ENCODE results near the gene DERA.

DERA gene

DNA sequence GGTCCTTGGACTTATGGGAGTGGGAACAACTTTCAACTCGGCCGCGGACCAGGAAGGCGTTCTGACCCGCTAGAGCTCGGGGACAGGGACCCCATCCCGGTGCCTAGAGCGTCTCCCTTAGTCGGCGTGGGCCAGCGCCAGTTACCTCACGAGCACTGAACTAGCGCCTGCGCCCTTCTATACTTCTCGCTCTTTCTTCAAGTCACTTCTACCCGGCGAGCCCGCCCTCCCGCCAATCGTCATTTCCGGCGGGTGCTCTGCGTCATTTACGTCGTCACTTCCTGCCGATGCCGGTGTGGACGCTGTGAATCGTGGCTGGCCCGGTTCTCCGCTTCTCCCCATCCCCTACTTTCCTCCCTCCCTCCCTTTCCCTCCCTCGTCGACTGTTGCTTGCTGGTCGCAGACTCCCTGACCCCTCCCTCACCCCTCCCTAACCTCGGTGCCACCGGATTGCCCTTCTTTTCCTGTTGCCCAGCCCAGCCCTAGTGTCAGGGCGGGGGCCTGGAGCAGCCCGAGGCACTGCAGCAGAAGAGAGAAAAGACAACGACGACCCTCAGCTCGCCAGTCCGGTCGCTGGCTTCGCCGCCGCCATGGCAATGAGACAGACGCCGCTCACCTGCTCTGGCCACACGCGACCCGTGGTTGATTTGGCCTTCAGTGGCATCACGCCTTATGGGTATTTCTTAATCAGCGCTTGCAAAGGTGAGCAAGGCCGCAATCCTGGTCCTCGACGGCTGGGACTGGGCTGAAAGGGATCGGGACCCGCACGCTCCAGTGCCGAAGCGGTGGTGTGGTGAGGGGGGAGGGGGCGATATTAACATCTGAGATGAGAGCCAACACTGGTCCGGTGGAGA is 28.8 kb upstream of the DERA start, which contains the start of gene STRAP:
Gene STRAP, plus strand, starts transcription at position 270 of the 854 bp plus-strand sequence. Its CDS starts 321 bp downstream, at position 591.
- H3K27ac ChIP-seq (ENCODE audit: low read length): peak within 1 kb of the TSS; percentile 94
- H3K36me3 ChIP-seq (ENCODE audit: insufficient read depth, low read length): peaks cover 39% of the 10 kb centered on the region
- H3K79me2 ChIP-seq (ENCODE audit: insufficient read depth, low read length): peaks cover 59% of the 10 kb centered on the region
- peak within 1 kb of the TSS; percentile 95 for H3K9ac ChIP-seq (ENCODE audit: low read depth, low read length)
- peak within 1 kb of the TSS; percentile 81 for H3K4me2 ChIP-seq (ENCODE audit: insufficient read depth, low read length)
- H4K20me1 ChIP-seq (ENCODE audit: insufficient read depth, low read length): peaks cover 46% of the 10 kb centered on the region
- H2AFZ ChIP-seq (ENCODE audit: low read depth, low read length): peak within 1 kb of the TSS; percentile 96
- DNase-seq (peak; percentile 95), ATAC-seq (ENCODE audit: insufficient read depth, low read depth) (peak; percentile 95)
- peak within 1 kb of the TSS; percentile 98 to 99 for H3K4me3 ChIP-seq (ENCODE audit: low read depth in 1 of 2, low read length in 2 of 2)
- no peaks in the 10 kb centered on the region for H3K9me3 ChIP-seq (ENCODE audit: insufficient read depth, low read length, severe bottlenecking)
- no peaks in the 10 kb centered on the region for H3K27me3 ChIP-seq (ENCODE audit: insufficient read depth, low read length, poor library complexity)
- H3K4me1 ChIP-seq (ENCODE audit: insufficient read depth, low read length): peaks cover 50% of the 10 kb centered on the region
- TF ChIP-seq, protein P1, sequence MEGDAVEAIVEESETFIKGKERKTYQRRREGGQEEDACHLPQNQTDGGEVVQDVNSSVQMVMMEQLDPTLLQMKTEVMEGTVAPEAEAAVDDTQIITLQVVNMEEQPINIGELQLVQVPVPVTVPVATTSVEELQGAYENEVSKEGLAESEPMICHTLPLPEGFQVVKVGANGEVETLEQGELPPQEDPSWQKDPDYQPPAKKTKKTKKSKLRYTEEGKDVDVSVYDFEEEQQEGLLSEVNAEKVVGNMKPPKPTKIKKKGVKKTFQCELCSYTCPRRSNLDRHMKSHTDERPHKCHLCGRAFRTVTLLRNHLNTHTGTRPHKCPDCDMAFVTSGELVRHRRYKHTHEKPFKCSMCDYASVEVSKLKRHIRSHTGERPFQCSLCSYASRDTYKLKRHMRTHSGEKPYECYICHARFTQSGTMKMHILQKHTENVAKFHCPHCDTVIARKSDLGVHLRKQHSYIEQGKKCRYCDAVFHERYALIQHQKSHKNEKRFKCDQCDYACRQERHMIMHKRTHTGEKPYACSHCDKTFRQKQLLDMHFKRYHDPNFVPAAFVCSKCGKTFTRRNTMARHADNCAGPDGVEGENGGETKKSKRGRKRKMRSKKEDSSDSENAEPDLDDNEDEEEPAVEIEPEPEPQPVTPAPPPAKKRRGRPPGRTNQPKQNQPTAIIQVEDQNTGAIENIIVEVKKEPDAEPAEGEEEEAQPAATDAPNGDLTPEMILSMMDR (IDR thresholded peaks at IDR 0.05; ENCODE audit: borderline replicate concordance, extremely low read depth, low read length, poor library complexity, severe bottlenecking): peak; percentile 2
- TF ChIP-seq EZH2 (IDR thresholded peaks at IDR 0.05; ENCODE audit: borderline replicate concordance, low read depth, low read length, severe bottlenecking): no peak

DNA sequence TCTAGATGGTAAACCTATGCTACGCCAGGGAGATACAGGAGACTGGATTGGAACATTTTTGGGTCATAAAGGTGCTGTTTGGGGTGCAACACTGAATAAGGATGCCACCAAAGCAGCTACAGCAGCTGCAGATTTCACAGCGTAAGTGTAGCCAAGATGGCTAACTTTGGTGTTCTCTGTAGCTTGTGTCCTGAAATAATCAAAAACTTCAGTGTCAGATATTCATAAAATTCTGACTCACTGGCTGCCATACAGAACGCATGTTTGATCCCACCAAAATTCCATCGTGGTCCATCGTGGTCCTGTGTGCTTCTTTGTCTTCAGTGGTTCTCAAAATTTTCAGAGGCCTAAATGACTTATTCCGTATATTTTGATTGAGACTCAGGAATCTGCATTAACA is 27.6 kb upstream of the DERA start:
- H3K36me3 ChIP-seq (ENCODE audit: insufficient read depth, low read length): peaks cover 50% of the 10 kb centered on the region

DNA sequence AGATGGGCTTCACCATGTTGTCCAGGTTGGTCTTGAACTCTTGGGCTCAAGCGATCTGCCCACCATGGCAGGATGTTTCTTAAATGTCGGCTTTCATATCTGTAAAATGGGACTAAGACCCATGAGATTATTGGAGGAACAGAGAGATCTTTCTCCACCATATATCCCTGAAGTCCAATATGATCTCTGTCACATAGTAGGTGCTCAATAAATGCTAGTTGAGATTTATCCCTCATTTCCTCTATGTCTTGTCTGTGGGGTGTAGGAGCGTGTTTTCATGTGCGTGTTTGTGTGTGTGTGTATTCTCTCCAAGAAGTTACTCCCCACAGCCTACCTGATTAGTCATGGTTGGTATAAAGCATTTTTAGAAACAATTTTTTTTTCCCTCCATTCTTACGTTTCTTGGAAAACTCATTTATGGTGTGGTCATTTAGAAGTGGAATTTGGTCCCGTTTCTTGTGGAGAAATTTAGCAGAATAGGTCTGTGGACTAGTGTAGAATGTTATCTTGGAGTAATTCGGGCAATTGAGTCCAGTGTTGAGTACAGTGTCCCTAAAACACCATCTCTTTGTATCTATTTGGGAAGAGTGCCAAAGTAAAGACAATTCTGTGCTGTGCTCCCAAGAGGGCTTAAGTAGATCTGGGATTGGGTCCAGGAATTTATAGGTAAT is 24.6 kb upstream of the DERA start:
- Histone ChIP-seq H3K4me2 (ENCODE audit: insufficient read depth, low read length) (peak overlapping the region; percentile 81), H3K27ac (ENCODE audit: low read length) (no peak overlapping the region), H3K36me3 (ENCODE audit: insufficient read depth, low read length) (peaks cover 67% of the 10 kb centered on the region), H3K27me3 (ENCODE audit: insufficient read depth, low read length, poor library complexity) (no peaks in the 10 kb centered on the region), H3K9ac (ENCODE audit: low read depth, low read length) (no peak overlapping the region), H3K9me3 (ENCODE audit: insufficient read depth, low read length, severe bottlenecking) (no peaks in the 10 kb centered on the region), H3K4me3 (ENCODE audit: low read depth in 1 of 2, low read length in 2 of 2) (peak overlapping the region in 1 of 2 experiments; percentile 8; a peak in 1 of 4 replicates), H4K20me1 (ENCODE audit: insufficient read depth, low read length) (peaks cover 53% of the 10 kb centered on the region), H3K79me2 (ENCODE audit: insufficient read depth, low read length) (peaks cover 87% of the 10 kb centered on the region), H3K4me1 (ENCODE audit: insufficient read depth, low read length) (peaks cover 42% of the 10 kb centered on the region), H2AFZ (ENCODE audit: low read depth, low read length) (no peak overlapping the region)
- DNase-seq (no peak), ATAC-seq (ENCODE audit: insufficient read depth, low read depth) (no peak)
- TF ChIP-seq EZH2 (IDR thresholded peaks at IDR 0.05; ENCODE audit: borderline replicate concordance, low read depth, low read length, severe bottlenecking): no peak
- TF ChIP-seq, protein P1 (IDR thresholded peaks at IDR 0.05; ENCODE audit: borderline replicate concordance, extremely low read depth, low read length, poor library complexity, severe bottlenecking): no peak

More for the DNA sequence above, 27.6 kb upstream of the DERA start:
- Histone ChIP-seq H3K9ac (ENCODE audit: low read depth, low read length) (peak overlapping the region; percentile 95), H3K4me3 (ENCODE audit: low read depth in 1 of 2, low read length in 2 of 2) (peak overlapping the region; percentile 98 to 99; a peak in 3 of 4 replicates), H3K9me3 (ENCODE audit: insufficient read depth, low read length, severe bottlenecking) (no peaks in the 10 kb centered on the region), H3K27me3 (ENCODE audit: insufficient read depth, low read length, poor library complexity) (no peaks in the 10 kb centered on the region), H3K4me2 (ENCODE audit: insufficient read depth, low read length) (peak overlapping the region; percentile 81), H4K20me1 (ENCODE audit: insufficient read depth, low read length) (peaks cover 53% of the 10 kb centered on the region), H2AFZ (ENCODE audit: low read depth, low read length) (no peak overlapping the region), H3K27ac (ENCODE audit: low read length) (no peak overlapping the region), H3K4me1 (ENCODE audit: insufficient read depth, low read length) (peaks cover 50% of the 10 kb centered on the region), H3K79me2 (ENCODE audit: insufficient read depth, low read length) (peaks cover 70% of the 10 kb centered on the region)
- no peak for TF ChIP-seq EZH2 (IDR thresholded peaks at IDR 0.05; ENCODE audit: borderline replicate concordance, low read depth, low read length, severe bottlenecking)
- TF ChIP-seq, protein P1 (IDR thresholded peaks at IDR 0.05; ENCODE audit: borderline replicate concordance, extremely low read depth, low read length, poor library complexity, severe bottlenecking): no peak
- DNase-seq (no peak), ATAC-seq (ENCODE audit: insufficient read depth, low read depth) (no peak)

Measured in DND-41 (cell line).